ENCODE measurements around the gene RASGRP1.

DNA sequence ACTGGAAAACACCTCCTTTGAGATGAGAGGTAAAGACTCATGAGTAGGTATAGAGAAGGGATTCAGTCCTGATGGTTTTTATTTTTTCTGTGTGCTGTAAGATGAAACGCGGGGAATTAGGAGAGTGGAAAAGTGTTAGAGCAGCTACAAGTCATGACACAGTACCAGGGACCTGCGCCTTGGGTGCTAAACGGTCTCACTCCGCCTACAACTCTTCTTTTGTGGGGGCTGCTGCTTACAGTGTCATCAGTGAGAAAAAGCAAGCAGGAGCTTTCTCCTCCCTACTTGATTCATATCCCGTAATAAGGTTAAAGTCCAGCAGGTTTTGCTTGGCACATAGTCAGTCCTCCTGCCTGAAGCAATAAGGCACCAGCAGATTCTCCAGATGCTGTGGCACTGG, 39.1 kb downstream of the RASGRP1 start:
- TF ChIP-seq, protein P1, sequence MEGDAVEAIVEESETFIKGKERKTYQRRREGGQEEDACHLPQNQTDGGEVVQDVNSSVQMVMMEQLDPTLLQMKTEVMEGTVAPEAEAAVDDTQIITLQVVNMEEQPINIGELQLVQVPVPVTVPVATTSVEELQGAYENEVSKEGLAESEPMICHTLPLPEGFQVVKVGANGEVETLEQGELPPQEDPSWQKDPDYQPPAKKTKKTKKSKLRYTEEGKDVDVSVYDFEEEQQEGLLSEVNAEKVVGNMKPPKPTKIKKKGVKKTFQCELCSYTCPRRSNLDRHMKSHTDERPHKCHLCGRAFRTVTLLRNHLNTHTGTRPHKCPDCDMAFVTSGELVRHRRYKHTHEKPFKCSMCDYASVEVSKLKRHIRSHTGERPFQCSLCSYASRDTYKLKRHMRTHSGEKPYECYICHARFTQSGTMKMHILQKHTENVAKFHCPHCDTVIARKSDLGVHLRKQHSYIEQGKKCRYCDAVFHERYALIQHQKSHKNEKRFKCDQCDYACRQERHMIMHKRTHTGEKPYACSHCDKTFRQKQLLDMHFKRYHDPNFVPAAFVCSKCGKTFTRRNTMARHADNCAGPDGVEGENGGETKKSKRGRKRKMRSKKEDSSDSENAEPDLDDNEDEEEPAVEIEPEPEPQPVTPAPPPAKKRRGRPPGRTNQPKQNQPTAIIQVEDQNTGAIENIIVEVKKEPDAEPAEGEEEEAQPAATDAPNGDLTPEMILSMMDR (IDR thresholded peaks at IDR 0.05; ENCODE audit: insufficient read depth, low read length) = no peak
- TF ChIP-seq, protein P2, sequence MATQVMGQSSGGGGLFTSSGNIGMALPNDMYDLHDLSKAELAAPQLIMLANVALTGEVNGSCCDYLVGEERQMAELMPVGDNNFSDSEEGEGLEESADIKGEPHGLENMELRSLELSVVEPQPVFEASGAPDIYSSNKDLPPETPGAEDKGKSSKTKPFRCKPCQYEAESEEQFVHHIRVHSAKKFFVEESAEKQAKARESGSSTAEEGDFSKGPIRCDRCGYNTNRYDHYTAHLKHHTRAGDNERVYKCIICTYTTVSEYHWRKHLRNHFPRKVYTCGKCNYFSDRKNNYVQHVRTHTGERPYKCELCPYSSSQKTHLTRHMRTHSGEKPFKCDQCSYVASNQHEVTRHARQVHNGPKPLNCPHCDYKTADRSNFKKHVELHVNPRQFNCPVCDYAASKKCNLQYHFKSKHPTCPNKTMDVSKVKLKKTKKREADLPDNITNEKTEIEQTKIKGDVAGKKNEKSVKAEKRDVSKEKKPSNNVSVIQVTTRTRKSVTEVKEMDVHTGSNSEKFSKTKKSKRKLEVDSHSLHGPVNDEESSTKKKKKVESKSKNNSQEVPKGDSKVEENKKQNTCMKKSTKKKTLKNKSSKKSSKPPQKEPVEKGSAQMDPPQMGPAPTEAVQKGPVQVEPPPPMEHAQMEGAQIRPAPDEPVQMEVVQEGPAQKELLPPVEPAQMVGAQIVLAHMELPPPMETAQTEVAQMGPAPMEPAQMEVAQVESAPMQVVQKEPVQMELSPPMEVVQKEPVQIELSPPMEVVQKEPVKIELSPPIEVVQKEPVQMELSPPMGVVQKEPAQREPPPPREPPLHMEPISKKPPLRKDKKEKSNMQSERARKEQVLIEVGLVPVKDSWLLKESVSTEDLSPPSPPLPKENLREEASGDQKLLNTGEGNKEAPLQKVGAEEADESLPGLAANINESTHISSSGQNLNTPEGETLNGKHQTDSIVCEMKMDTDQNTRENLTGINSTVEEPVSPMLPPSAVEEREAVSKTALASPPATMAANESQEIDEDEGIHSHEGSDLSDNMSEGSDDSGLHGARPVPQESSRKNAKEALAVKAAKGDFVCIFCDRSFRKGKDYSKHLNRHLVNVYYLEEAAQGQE (IDR thresholded peaks at IDR 0.05; ENCODE audit: insufficient replicate concordance, low read depth) = no peak
- TF ChIP-seq POLR2AphosphoS5 (IDR thresholded peaks at IDR 0.05; ENCODE audit: low read depth) = no peak
- no peak for TF ChIP-seq GABPA (IDR thresholded peaks at IDR 0.05; ENCODE audit: low read depth)

Data from HL-60 (cell line).